GM21717 (cell line): Measurements from ENCODE around the gene ARGFX.
"Not testable (repeated sequence)": the region's sequence is repeated elsewhere in the genome, so short reads cannot be mapped to it uniquely, and the experiment has no call there.

Source experiments
- ATAC-seq: cut with Tn5 transposase; IDR thresholded peaks from one replicate; pipeline ENCODE4 v1.9.1; 2021; ENCODE audit warnings: mild to moderate bottlenecking, moderate library complexity; ENCODE audit not compliant: unreplicated experiment

The ARGFX gene

DNA sequence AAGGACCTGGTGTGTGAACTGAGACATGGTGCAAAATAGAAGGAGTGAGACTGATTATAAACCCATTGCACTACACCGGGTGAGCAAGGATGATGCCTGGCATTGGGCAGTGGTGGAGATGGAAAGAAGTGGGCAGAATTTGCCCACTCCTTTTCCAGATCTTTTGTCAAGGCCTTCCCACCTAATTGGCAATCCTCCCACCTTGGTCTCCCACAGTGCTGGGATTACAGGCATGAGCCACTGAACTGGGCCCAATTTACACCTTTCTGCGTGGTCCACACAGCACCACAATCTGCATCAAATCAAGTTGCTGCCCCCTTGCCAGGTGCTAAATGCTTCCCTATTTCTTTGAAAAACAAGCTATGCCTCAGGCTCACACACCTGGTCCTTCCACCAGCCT, 30.8 kb downstream of the ARGFX start:
- no peak for ATAC-seq

DNA sequence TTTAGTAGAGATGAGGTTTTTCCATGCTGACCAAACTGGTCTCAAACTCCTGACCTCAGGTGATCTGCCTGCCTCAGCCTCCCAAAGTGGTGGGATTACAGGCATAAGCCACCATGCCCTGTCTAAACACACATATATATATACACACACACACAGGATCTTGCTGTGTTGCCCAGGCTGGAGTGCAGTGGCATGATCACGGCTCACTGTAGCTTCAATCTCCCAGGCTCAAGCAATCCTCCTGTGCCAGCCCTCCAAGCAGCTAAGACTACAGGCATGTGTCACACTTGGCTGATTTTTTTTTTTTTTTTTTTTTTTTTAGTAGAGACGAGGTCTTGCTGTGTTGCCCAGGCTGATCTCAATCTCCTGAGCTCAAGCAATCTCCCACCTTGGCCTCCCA, 32.2 kb downstream of the ARGFX start:
- ATAC-seq, result not testable (repeated sequence)

DNA sequence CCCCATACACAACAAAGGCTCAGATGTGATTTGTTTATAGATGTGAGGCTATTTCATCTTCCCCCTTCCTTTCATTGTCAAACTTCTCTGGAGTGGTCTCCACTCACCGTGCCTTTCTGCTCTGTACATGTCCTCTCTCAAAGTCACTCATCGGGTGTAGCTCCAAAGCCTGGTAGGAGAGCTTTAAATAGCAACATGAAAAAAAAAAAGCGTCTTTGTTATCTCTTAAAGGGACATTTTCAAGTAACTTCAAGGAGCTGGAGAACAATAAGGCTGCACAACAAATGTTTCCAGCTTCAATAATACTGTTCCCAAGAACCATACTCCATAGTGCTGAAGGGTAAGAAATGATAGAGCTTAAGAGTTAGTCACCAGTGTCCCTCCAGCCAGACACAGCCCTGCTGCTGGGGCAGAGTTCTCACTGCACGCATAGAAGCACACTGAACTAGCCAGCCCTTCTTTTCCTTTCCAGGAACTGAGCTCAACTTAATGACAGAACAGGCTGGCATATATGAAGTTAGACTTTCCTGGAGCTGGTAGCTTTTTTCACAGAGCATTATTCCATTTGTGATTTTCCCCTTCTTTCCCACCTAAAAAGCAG, 33.6 kb downstream of the ARGFX start:
- ATAC-seq, result no peak

DNA sequence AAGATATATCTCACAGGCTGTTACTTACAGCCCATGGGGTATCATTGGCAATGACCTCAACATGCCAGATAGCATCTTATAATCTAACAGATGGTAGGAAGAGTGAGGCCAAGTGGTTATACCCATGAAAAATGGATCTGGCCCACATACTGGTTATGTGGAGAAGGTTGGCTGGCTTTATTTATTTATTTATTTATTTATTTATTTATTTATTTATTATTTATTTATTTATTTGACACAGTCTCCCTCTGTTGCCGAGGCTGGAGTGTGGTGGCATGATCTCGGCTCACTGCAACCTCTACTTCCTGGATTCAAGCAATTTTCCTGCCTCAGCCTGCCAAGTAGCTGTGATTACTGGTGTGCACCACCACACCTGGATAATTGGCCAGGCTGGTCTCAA, 37.0 kb downstream of the ARGFX start:
- ATAC-seq, result no peak

DNA sequence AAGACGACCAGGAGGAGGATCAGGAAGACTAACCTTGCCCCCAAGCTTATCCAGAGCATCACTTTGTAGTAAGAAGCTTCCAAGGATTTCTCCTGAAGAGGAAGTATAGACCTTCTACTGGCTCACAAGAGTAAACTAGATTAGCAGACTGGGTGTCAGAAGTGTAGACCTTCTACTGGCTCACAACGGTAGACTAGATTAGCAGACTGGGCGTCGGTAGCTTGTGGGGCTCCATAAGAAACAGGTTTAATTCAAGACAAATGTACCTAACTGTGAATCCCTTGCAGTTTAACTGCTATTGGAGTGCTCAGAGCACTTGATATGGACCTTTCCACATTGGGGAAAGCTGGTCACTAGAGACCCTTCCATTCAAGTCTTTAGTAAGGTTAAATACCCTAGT, 38.4 kb downstream of the ARGFX start:
- no peak for ATAC-seq
